ENCODE data around the gene CRYBG2.

The CRYBG2 gene

GRCh38 chr1:26358411-26359384, 4.8 kb upstream of the CRYBG2 start:
- Histone ChIP-seq H3K9ac (ENCODE audit: low read length) (no peak overlapping the region), H3K4ac (ENCODE audit: low read depth in 1 of 2, low read length in 2 of 2) (no peak overlapping the region), H3K23ac (ENCODE audit: low read length in 2 of 2) (no peak overlapping the region), H3K9me3 (ENCODE audit: control insufficient read depth, low read length) (no peaks in the 10 kb centered on the region), H3K27ac (ENCODE audit: low read length, poor library complexity, severe bottlenecking) (no peak overlapping the region), H3K27me3 (ENCODE audit: control insufficient read depth in 1 of 2, insufficient read depth in 1 of 2, low read length in 2 of 2) (peaks cover 74 to 91% of the 10 kb centered on the region in 2 experiments), H3K4me1 (ENCODE audit: control insufficient read depth, insufficient read depth, low read depth, low read length) (peaks cover 5% of the 10 kb centered on the region), H2BK15ac (ENCODE audit: low read depth, poor library complexity, severe bottlenecking) (no peak overlapping the region), H2BK120ac (ENCODE audit: low read depth, low read length) (no peak overlapping the region), H3K18ac (ENCODE audit: low read depth in 1 of 2, low read length in 2 of 2) (no peak overlapping the region), H2BK5ac (ENCODE audit: low read depth, low read length, poor library complexity, severe bottlenecking) (no peak overlapping the region), H4K91ac (ENCODE audit: low read length) (no peak overlapping the region), H3K4me3 (ENCODE audit: insufficient read depth in 1 of 2, low read depth in 1 of 2, low read length in 2 of 2) (no peak overlapping the region), H2AK5ac (ENCODE audit: low read length, severe bottlenecking) (no peak overlapping the region), H4K8ac (ENCODE audit: low read length) (no peak overlapping the region), H2AFZ (ENCODE audit: low read depth, low read length) (no peak overlapping the region), H3K4me2 (ENCODE audit: low read length, poor library complexity, severe bottlenecking) (no peak overlapping the region), H3K79me1 (replicated peaks; ENCODE audit: low read length, poor library complexity, severe bottlenecking) (no peaks in the 10 kb centered on the region), H2BK12ac (ENCODE audit: low read length in 2 of 2) (no peak overlapping the region), H3K14ac (ENCODE audit: low read length in 2 of 2) (no peak overlapping the region), H3K36me3 (ENCODE audit: control insufficient read depth in 1 of 2, insufficient read depth in 2 of 2, low read depth in 1 of 2, low read length in 2 of 2) (no peaks in the 10 kb centered on the region)
- WGBS, result 55% methylated on average over 12 of the region's 15 CpGs
- DNase-seq, result no peak

GRCh38 chr1:26357121-26357602, 3.2 kb upstream of the CRYBG2 start:
- 88% methylated on average over 9 of the region's 10 CpGs for WGBS
- no peak for DNase-seq

GRCh38 chr1:26356106-26356505, 2.2 kb upstream of the CRYBG2 start:
- DNase-seq, result no peak
- no peak overlapping the region for H3K4me2 ChIP-seq (ENCODE audit: low read length, poor library complexity, severe bottlenecking)
- H3K79me1 ChIP-seq (replicated peaks; ENCODE audit: low read length, poor library complexity, severe bottlenecking), result no peaks in the 10 kb centered on the region
- H3K18ac ChIP-seq (ENCODE audit: low read depth in 1 of 2, low read length in 2 of 2), result no peak overlapping the region
- H3K14ac ChIP-seq (ENCODE audit: low read length in 2 of 2), result no peak overlapping the region
- no peak overlapping the region for H2BK12ac ChIP-seq (ENCODE audit: low read length in 2 of 2)
- no peak overlapping the region for H3K27ac ChIP-seq (ENCODE audit: low read length, poor library complexity, severe bottlenecking)
- no peak overlapping the region for H4K8ac ChIP-seq (ENCODE audit: low read length)
- H3K9ac ChIP-seq (ENCODE audit: low read length), result no peak overlapping the region
- H2BK15ac ChIP-seq (ENCODE audit: low read depth, poor library complexity, severe bottlenecking), result no peak overlapping the region
- peaks cover 11% of the 10 kb centered on the region for H3K4me1 ChIP-seq (ENCODE audit: control insufficient read depth, insufficient read depth, low read depth, low read length)
- H3K36me3 ChIP-seq (ENCODE audit: control insufficient read depth in 1 of 2, insufficient read depth in 2 of 2, low read depth in 1 of 2, low read length in 2 of 2), result no peaks in the 10 kb centered on the region
- H4K91ac ChIP-seq (ENCODE audit: low read length), result no peak overlapping the region
- H3K27me3 ChIP-seq (ENCODE audit: control insufficient read depth in 1 of 2, insufficient read depth in 1 of 2, low read length in 2 of 2), result peaks cover 55 to 69% of the 10 kb centered on the region in 2 experiments
- H3K23ac ChIP-seq (ENCODE audit: low read length in 2 of 2), result no peak overlapping the region
- H3K9me3 ChIP-seq (ENCODE audit: control insufficient read depth, low read length), result no peaks in the 10 kb centered on the region
- H2BK120ac ChIP-seq (ENCODE audit: low read depth, low read length), result no peak overlapping the region
- H3K4me3 ChIP-seq (ENCODE audit: insufficient read depth in 1 of 2, low read depth in 1 of 2, low read length in 2 of 2), result no peak overlapping the region
- H2BK5ac ChIP-seq (ENCODE audit: low read depth, low read length, poor library complexity, severe bottlenecking), result no peak overlapping the region
- no peak overlapping the region for H3K4ac ChIP-seq (ENCODE audit: low read depth in 1 of 2, low read length in 2 of 2)
- WGBS, result 93% methylated on average over 4 of the region's 5 CpGs
- no peak overlapping the region for H2AFZ ChIP-seq (ENCODE audit: low read depth, low read length)
- no peak overlapping the region for H2AK5ac ChIP-seq (ENCODE audit: low read length, severe bottlenecking)

More at GRCh38 chr1:26357121-26357602, 3.2 kb upstream of the CRYBG2 start:
- H4K91ac ChIP-seq (ENCODE audit: low read length), result no peak overlapping the region
- H3K27me3 ChIP-seq (ENCODE audit: control insufficient read depth in 1 of 2, insufficient read depth in 1 of 2, low read length in 2 of 2), result peaks cover 64 to 77% of the 10 kb centered on the region in 2 experiments
- no peak overlapping the region for H2BK12ac ChIP-seq (ENCODE audit: low read length in 2 of 2)
- no peak overlapping the region for H3K23ac ChIP-seq (ENCODE audit: low read length in 2 of 2)
- no peak overlapping the region for H3K4me2 ChIP-seq (ENCODE audit: low read length, poor library complexity, severe bottlenecking)
- H3K79me1 ChIP-seq (replicated peaks; ENCODE audit: low read length, poor library complexity, severe bottlenecking), result no peaks in the 10 kb centered on the region
- no peak overlapping the region for H2BK15ac ChIP-seq (ENCODE audit: low read depth, poor library complexity, severe bottlenecking)
- H4K8ac ChIP-seq (ENCODE audit: low read length), result no peak overlapping the region
- H2AK5ac ChIP-seq (ENCODE audit: low read length, severe bottlenecking), result no peak overlapping the region
- H3K18ac ChIP-seq (ENCODE audit: low read depth in 1 of 2, low read length in 2 of 2), result no peak overlapping the region
- H2AFZ ChIP-seq (ENCODE audit: low read depth, low read length), result no peak overlapping the region
- no peak overlapping the region for H3K4ac ChIP-seq (ENCODE audit: low read depth in 1 of 2, low read length in 2 of 2)
- H2BK120ac ChIP-seq (ENCODE audit: low read depth, low read length), result no peak overlapping the region
- H3K9ac ChIP-seq (ENCODE audit: low read length), result no peak overlapping the region
- no peak overlapping the region for H3K14ac ChIP-seq (ENCODE audit: low read length in 2 of 2)
- H3K36me3 ChIP-seq (ENCODE audit: control insufficient read depth in 1 of 2, insufficient read depth in 2 of 2, low read depth in 1 of 2, low read length in 2 of 2), result no peaks in the 10 kb centered on the region
- H3K27ac ChIP-seq (ENCODE audit: low read length, poor library complexity, severe bottlenecking), result no peak overlapping the region
- peaks cover 5% of the 10 kb centered on the region for H3K4me1 ChIP-seq (ENCODE audit: control insufficient read depth, insufficient read depth, low read depth, low read length)
- H3K4me3 ChIP-seq (ENCODE audit: insufficient read depth in 1 of 2, low read depth in 1 of 2, low read length in 2 of 2), result no peak overlapping the region
- no peak overlapping the region for H2BK5ac ChIP-seq (ENCODE audit: low read depth, low read length, poor library complexity, severe bottlenecking)
- H3K9me3 ChIP-seq (ENCODE audit: control insufficient read depth, low read length), result no peaks in the 10 kb centered on the region

- DNase-seq, result no peak
- Histone ChIP-seq H3K4me2 (ENCODE audit: low read length, poor library complexity, severe bottlenecking) (no peak overlapping the region), H4K8ac (ENCODE audit: low read length) (no peak overlapping the region), H3K23ac (ENCODE audit: low read length in 2 of 2) (no peak overlapping the region), H2BK12ac (ENCODE audit: low read length in 2 of 2) (no peak overlapping the region), H3K4ac (ENCODE audit: low read depth in 1 of 2, low read length in 2 of 2) (no peak overlapping the region), H3K9ac (ENCODE audit: low read length) (no peak overlapping the region), H3K27ac (ENCODE audit: low read length, poor library complexity, severe bottlenecking) (no peak overlapping the region), H3K18ac (ENCODE audit: low read depth in 1 of 2, low read length in 2 of 2) (no peak overlapping the region), H2AK5ac (ENCODE audit: low read length, severe bottlenecking) (no peak overlapping the region), H3K79me1 (replicated peaks; ENCODE audit: low read length, poor library complexity, severe bottlenecking) (no peaks in the 10 kb centered on the region), H3K14ac (ENCODE audit: low read length in 2 of 2) (no peak overlapping the region), H3K4me3 (ENCODE audit: insufficient read depth in 1 of 2, low read depth in 1 of 2, low read length in 2 of 2) (no peak overlapping the region), H2BK15ac (ENCODE audit: low read depth, poor library complexity, severe bottlenecking) (no peak overlapping the region), H2BK5ac (ENCODE audit: low read depth, low read length, poor library complexity, severe bottlenecking) (no peak overlapping the region), H3K36me3 (ENCODE audit: control insufficient read depth in 1 of 2, insufficient read depth in 2 of 2, low read depth in 1 of 2, low read length in 2 of 2) (no peaks in the 10 kb centered on the region), H3K9me3 (ENCODE audit: control insufficient read depth, low read length) (no peaks in the 10 kb centered on the region), H2AFZ (ENCODE audit: low read depth, low read length) (no peak overlapping the region), H3K27me3 (ENCODE audit: control insufficient read depth in 1 of 2, insufficient read depth in 1 of 2, low read length in 2 of 2) (peaks cover 44 to 57% of the 10 kb centered on the region in 2 experiments), H4K91ac (ENCODE audit: low read length) (no peak overlapping the region), H3K4me1 (ENCODE audit: control insufficient read depth, insufficient read depth, low read depth, low read length) (peaks cover 15% of the 10 kb centered on the region), H2BK120ac (ENCODE audit: low read depth, low read length) (no peak overlapping the region)
- 97% methylated on average over 7 of the region's 9 CpGs for WGBS
Observed at GRCh38 chr1:26354972-26355371, 1.0 kb upstream of the CRYBG2 start.

All from mesenchymal stem cell (in vitro differentiated cells and primary cell).